Measurements from ENCODE around the gene RIT1. TPM values are rescaled to one million over a fixed set of nuclear protein-coding genes. Genes with fewer than 3 reads are reported as not detected.

Gene RIT1
- total RNA-seq, 2 donors from 2014 or later, result 26.0 to 39.2 TPM

DNA sequence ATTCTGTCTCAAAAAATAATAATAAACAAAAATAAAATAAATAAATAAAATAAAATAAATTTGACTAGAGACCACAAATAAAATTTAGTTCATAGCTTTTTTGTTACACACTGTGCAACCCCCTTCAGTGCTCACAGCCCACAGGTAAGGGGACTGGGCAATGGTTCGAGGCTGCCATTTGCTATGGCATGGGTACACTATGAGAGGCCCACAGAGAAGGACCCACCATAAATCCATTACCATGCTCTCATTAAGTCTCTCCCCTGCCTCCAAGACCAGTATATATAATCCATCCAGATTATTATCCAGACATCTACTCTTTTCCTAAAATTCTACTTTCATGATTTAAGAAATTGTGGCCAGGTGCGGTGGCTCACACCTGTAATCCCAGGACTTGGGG lies 8.7 kb upstream of the RIT1 start:
- Mint-ChIP-seq H3K9me3 (no peaks in the 10 kb centered on the region), H3K27ac (no peak overlapping the region), H3K36me3 (ENCODE audit: low read depth) (peaks cover 81% of the 10 kb centered on the region), H3K4me3 (no peak overlapping the region), H3K27me3 (ENCODE audit: insufficient read depth) (no peaks in the 10 kb centered on the region), H3K4me1 (no peaks in the 10 kb centered on the region)
- TF ChIP-seq, protein P1, sequence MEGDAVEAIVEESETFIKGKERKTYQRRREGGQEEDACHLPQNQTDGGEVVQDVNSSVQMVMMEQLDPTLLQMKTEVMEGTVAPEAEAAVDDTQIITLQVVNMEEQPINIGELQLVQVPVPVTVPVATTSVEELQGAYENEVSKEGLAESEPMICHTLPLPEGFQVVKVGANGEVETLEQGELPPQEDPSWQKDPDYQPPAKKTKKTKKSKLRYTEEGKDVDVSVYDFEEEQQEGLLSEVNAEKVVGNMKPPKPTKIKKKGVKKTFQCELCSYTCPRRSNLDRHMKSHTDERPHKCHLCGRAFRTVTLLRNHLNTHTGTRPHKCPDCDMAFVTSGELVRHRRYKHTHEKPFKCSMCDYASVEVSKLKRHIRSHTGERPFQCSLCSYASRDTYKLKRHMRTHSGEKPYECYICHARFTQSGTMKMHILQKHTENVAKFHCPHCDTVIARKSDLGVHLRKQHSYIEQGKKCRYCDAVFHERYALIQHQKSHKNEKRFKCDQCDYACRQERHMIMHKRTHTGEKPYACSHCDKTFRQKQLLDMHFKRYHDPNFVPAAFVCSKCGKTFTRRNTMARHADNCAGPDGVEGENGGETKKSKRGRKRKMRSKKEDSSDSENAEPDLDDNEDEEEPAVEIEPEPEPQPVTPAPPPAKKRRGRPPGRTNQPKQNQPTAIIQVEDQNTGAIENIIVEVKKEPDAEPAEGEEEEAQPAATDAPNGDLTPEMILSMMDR (conservative IDR thresholded peaks at IDR 0.05), result no peak
- peaks cover 96% of the 10 kb centered on the region for H3K36me3 ChIP-seq (ENCODE audit: control insufficient read depth, insufficient read depth, low read length)
- H3K4me1 ChIP-seq (ENCODE audit: control insufficient read depth, insufficient read depth, low read length), result no peaks in the 10 kb centered on the region
- no peak overlapping the region for H3K9ac ChIP-seq (ENCODE audit: extremely low read depth, low read length, poor library complexity, severe bottlenecking)
- H3K27me3 ChIP-seq (ENCODE audit: control insufficient read depth, insufficient read depth, low read length, poor library complexity, severe bottlenecking), result no peaks in the 10 kb centered on the region
- H3K27ac ChIP-seq (ENCODE audit: low read depth, low read length), result no peak overlapping the region
- WGBS, 2 experiments (ENCODE audit: insufficient coverage in 1 of 2, insufficient read length in 1 of 2), result 90 to 96% methylated on average over 2 of the region's 2 CpGs
- no peaks in the 10 kb centered on the region for H3K9me3 ChIP-seq (ENCODE audit: control insufficient read depth, low read length)
- H3K4me3 ChIP-seq (ENCODE audit: low read length), result no peak overlapping the region
- no peak for DNase-seq

DNA sequence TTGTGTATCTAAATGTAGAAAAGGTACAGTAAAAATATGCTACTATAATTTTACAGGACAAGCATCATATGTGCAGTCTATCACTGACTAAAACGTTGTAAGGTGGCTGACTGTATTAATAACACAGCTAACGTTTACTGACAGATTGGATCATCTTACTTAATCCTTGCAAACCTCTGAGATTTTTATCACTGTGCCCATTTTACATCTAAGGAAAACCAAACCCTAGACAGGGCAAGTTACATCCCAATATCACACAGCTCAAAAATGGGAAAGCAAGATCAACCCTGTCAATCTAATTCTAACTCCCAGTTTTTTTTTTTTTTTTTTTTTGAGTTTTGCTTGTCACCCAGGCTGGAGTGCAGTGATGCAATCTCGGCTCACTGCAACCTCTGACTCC lies 7.5 kb upstream of the RIT1 start:
- TF ChIP-seq, protein P1 (conservative IDR thresholded peaks at IDR 0.05), result no peak
- H3K27ac ChIP-seq (ENCODE audit: low read depth, low read length), result no peak overlapping the region
- peaks cover 96% of the 10 kb centered on the region for H3K36me3 ChIP-seq (ENCODE audit: control insufficient read depth, insufficient read depth, low read length)

DNA sequence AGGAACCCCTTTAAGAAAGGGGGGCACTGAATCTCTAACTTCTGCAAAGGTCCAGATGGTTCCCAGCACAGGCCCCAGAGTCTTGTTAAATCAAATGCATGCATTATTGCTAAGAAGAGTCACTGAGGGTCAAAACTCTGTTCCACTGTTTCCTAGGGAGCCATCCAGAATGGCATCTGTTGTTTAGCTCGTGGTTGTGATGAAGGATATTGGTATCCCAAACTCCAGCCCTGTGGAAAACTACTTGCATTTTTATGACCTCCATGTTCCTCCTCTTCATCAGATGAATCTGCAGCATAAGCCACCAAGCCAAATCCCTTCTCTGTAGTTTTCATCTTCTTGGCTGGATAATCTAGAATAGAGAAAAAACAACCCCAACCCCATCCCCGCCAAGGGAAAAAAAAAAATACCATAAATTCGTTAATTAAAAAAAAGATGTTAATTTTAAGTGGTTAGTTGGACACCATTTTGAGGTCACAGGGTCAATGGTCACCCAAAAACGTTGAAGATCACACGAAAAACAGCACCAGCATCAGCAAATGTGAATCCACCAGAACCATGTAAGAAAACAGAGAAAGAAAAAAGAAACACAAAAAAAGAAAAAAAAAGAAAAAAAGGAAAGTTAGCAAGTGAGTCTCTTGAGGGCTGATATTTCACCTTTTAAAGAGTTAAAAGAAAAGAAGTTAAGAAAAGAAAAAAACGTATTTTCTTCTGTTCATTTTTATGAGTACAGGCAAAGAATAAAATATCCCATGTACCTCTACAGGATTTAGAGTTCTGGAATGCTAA lies 3.0 kb upstream of the RIT1 start:
- peaks cover 78% of the 10 kb centered on the region for H3K36me3 ChIP-seq (ENCODE audit: control insufficient read depth, insufficient read depth, low read length)
- H3K27me3 ChIP-seq (ENCODE audit: control insufficient read depth, insufficient read depth, low read length, poor library complexity, severe bottlenecking), result no peaks in the 10 kb centered on the region
- no peak for DNase-seq
- Mint-ChIP-seq H3K27ac (no peak overlapping the region), H3K27me3 (ENCODE audit: insufficient read depth) (no peaks in the 10 kb centered on the region), H3K36me3 (ENCODE audit: low read depth) (peaks cover 70% of the 10 kb centered on the region), H3K4me1 (peaks cover 13% of the 10 kb centered on the region), H3K9me3 (no peaks in the 10 kb centered on the region), H3K4me3 (no peak overlapping the region)
- no peaks in the 10 kb centered on the region for H3K9me3 ChIP-seq (ENCODE audit: control insufficient read depth, low read length)
- 60 to 92% methylated on average over 1 to 5 of the region's 6 CpGs for WGBS, 2 experiments (ENCODE audit: insufficient coverage in 1 of 2, insufficient read length in 1 of 2)
- H3K27ac ChIP-seq (ENCODE audit: low read depth, low read length), result no peak overlapping the region
- TF ChIP-seq, protein P1 (conservative IDR thresholded peaks at IDR 0.05), result no peak
- no peak overlapping the region for H3K9ac ChIP-seq (ENCODE audit: extremely low read depth, low read length, poor library complexity, severe bottlenecking)
- H3K4me3 ChIP-seq (ENCODE audit: low read length), result no peak overlapping the region
- H3K4me1 ChIP-seq (ENCODE audit: control insufficient read depth, insufficient read depth, low read length), result no peaks in the 10 kb centered on the region

More for the DNA sequence above, 7.5 kb upstream of the RIT1 start:
- no peak overlapping the region for H3K4me3 ChIP-seq (ENCODE audit: low read length)
- H3K9me3 Mint-ChIP-seq, result no peaks in the 10 kb centered on the region
- H3K4me1 Mint-ChIP-seq, result no peaks in the 10 kb centered on the region
- H3K27me3 ChIP-seq (ENCODE audit: control insufficient read depth, insufficient read depth, low read length, poor library complexity, severe bottlenecking), result no peaks in the 10 kb centered on the region
- no peaks in the 10 kb centered on the region for H3K9me3 ChIP-seq (ENCODE audit: control insufficient read depth, low read length)
- no peak overlapping the region for H3K9ac ChIP-seq (ENCODE audit: extremely low read depth, low read length, poor library complexity, severe bottlenecking)
- H3K36me3 Mint-ChIP-seq (ENCODE audit: low read depth), result peaks cover 85% of the 10 kb centered on the region
- no peak for DNase-seq
- H3K27ac Mint-ChIP-seq, result no peak overlapping the region
- H3K4me3 Mint-ChIP-seq, result no peak overlapping the region
- WGBS, 2 experiments (ENCODE audit: insufficient coverage in 1 of 2, insufficient read length in 1 of 2), result 95 to 100% methylated on average over 3 of the region's 3 CpGs
- no peaks in the 10 kb centered on the region for H3K4me1 ChIP-seq (ENCODE audit: control insufficient read depth, insufficient read depth, low read length)
- H3K27me3 Mint-ChIP-seq (ENCODE audit: insufficient read depth), result no peaks in the 10 kb centered on the region
